PC-3 (cell line): ENCODE results near the gene CDK5. TPM values are rescaled to one million over a fixed set of nuclear protein-coding genes. Genes with fewer than 3 reads are reported as not detected.

Experiments
- ATAC-seq: fragments of 200-7000 bp; cut with Tn5 transposase; 2 replicates; pipeline ENCODE4 v1.9.1; 2020; ENCODE audit warnings: mild to moderate bottlenecking, moderate library complexity
- BruUV-seq: library from RNA; stranded (reverse); fragments of 400-500 nt; replicated peaks from 2 replicates; lab custom pipeline; 2021; lab: Mats Ljungman, UMichigan
- CTCF ChIA-PET: fragments of 300-600 bp; sonication (Branson Sonifier 250); formaldehyde crosslinking; loops from one replicate; lab custom pipeline; 2022; ENCODE audit warnings: antibody characterized with exemption; lab: Charles Lee
- POLR2A ChIA-PET: fragments of 300-600 bp; sonication (Branson Sonifier 250); formaldehyde crosslinking; loops from one replicate; lab custom pipeline; 2022; ENCODE audit warnings: antibody characterized with exemption; ENCODE audit not compliant: unreplicated experiment; lab: Charles Lee
- DNase-seq: peaks from one replicate; pipeline ENCODE4 v3.0.0-alpha.2; 2015
- H2AFZ ChIP-seq: fragments of 300-600 bp; sonication (generic); 2 replicates; pipeline ENCODE4 v1.6.0; 2016; ENCODE audit warnings: antibody characterized with exemption, low read length
- H3F3A ChIP-seq: fragments of 300-600 bp; sonication (generic); one replicate; pipeline ENCODE4 v1.6.0; 2017; ENCODE audit warnings: antibody characterized with exemption, low read length, control low read depth, mild to moderate bottlenecking; ENCODE audit not compliant: unreplicated experiment
- H3K27ac ChIP-seq: fragments of 300-600 bp; sonication (generic); 2 replicates; pipeline ENCODE4 v1.5.1; 2016; ENCODE audit warnings: mild to moderate bottlenecking, low read length
- H3K27me3 ChIP-seq: fragments of 300-600 bp; sonication (generic); 2 replicates; pipeline ENCODE4 v1.6.1; 2016; ENCODE audit warnings: low read length, mixed read lengths
- H3K36me3 ChIP-seq: fragments of 300-600 bp; sonication (generic); 2 replicates; pipeline ENCODE4 v1.6.1; 2016; ENCODE audit warnings: low read depth, mixed run types, low read length, mixed read lengths
- H3K4me1 ChIP-seq: fragments of 300-600 bp; sonication (generic); 2 replicates; pipeline ENCODE4 v1.5.1; 2016; ENCODE audit warnings: low read length; ENCODE audit not compliant: insufficient read depth
- H3K4me2 ChIP-seq: fragments of 300-600 bp; sonication (generic); 2 replicates; pipeline ENCODE4 v1.6.0; 2016; ENCODE audit warnings: low read length
- H3K4me3 ChIP-seq: fragments of 300-600 bp; sonication (generic); 2 replicates; pipeline ENCODE4 v1.5.1; 2016; ENCODE audit warnings: mild to moderate bottlenecking, low read length, mixed read lengths
- H3K79me2 ChIP-seq: fragments of 300-600 bp; sonication (generic); 2 replicates; pipeline ENCODE4 v1.6.1; 2017; ENCODE audit warnings: low read length, mixed read lengths
- H3K9ac ChIP-seq: fragments of 300-600 bp; sonication (generic); 2 replicates; pipeline ENCODE4 v1.6.0; 2016; ENCODE audit warnings: mild to moderate bottlenecking, low read length
- H3K9me2 ChIP-seq: fragments of 300-600 bp; sonication (generic); replicated peaks from 2 replicates; pipeline ENCODE4 v1.6.1; 2016; ENCODE audit warnings: mixed run types, low read length, mixed read lengths
- H3K9me3 ChIP-seq: fragments of 300-600 bp; sonication (generic); 2 replicates; pipeline ENCODE4 v1.6.1; 2016; ENCODE audit warnings: low read length, mixed read lengths
- H4K20me1 ChIP-seq: fragments of 300-600 bp; sonication (generic); 2 replicates; pipeline ENCODE4 v1.6.1; 2016; ENCODE audit warnings: low read length, mixed read lengths
- CTCF ChIP-seq: fragments of 300-600 bp; sonication (generic); conservative IDR thresholded peaks from 2 replicates; pipeline ENCODE4 v1.5.1; 2017; ENCODE audit warnings: antibody characterized with exemption, low read depth, mild to moderate bottlenecking, low read length
- EZH2 ChIP-seq: fragments of 300-600 bp; sonication (generic); IDR thresholded peaks from one replicate; pipeline ENCODE4 v1.6.1; 2017; ENCODE audit warnings: antibody characterized with exemption, mild to moderate bottlenecking, low read length; ENCODE audit not compliant: unreplicated experiment
- EZH2phosphoT487 ChIP-seq: fragments of 300-600 bp; sonication (generic); IDR thresholded peaks from 2 replicates; pipeline ENCODE4 v1.6.1; 2018; ENCODE audit warnings: mild to moderate bottlenecking, antibody characterized with exemption, low read length, borderline replicate concordance
- intact Hi-C: fragments of 100-400 bp; cut with micrococcal nuclease; formaldehyde crosslinking; loops from 2 replicates; pipeline ENCODE4 v1.9.0; 2023
- total RNA-seq: library from RNA; depleted of rRNA; stranded (reverse); fragments of >200 nt; gene quantifications from 2 replicates; pipeline ENCODE4 v1.2.3, GENCODE V29; 2014

Gene CDK5
- total RNA-seq, 1 experiment from 2014 or later, result 40.1 TPM

GRCh38 chr7:151074817-151075661, 17.3 kb upstream of the CDK5 start:
- H3K9ac ChIP-seq, result no peak overlapping the region
- no peaks in the 10 kb centered on the region for H4K20me1 ChIP-seq
- no peaks in the 10 kb centered on the region for H3K9me2 ChIP-seq
- no peak for DNase-seq
- ATAC-seq, result no peak
- H3K4me3 ChIP-seq, result no peak overlapping the region
- CTCF ChIA-PET, result no interaction called here
- H3K27me3 ChIP-seq, result no peaks in the 10 kb centered on the region
- TF ChIP-seq EZH2phosphoT487, result no peak
- no peak for TF ChIP-seq EZH2
- TF ChIP-seq CTCF, result no peak
- intact Hi-C loops, result loop anchor here (5.0 kb wide), 1 partner anchor 37 kb away; no protein-coding TSS in a partner anchor
- peaks cover 9% of the 10 kb centered on the region for H3K4me1 ChIP-seq
- H3K27ac ChIP-seq, result no peak overlapping the region
- peaks cover 13% of the 10 kb centered on the region for H3K36me3 ChIP-seq
- no peaks in the 10 kb centered on the region for H3F3A ChIP-seq
- no peak overlapping the region for H3K4me2 ChIP-seq
- peaks cover 19% of the 10 kb centered on the region for H3K79me2 ChIP-seq
- POLR2A ChIA-PET, result no interaction called here
- no TSS peak for BruUV-seq
- no peak overlapping the region for H2AFZ ChIP-seq
- H3K9me3 ChIP-seq, result no peaks in the 10 kb centered on the region

DNA sequence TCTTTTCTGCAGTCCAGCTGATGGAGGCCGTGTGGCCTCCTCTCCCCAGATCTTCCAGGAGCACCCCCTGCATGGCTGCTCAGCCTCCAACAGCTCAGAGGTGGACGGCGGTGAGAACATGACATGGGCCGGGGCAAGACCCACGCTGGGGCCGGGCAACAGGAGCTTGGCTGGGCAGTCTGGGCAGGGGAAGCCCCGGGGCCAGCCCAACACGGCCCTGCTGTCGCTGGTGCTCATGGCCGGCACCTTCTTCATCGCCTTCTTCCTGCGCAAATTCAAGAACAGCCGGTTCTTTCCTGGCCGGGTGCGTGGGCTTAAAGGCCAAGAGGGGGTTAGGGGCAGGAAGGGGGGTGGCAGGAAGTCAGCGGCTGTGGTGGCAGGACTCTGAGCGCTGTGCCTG, 16.3 kb upstream of the CDK5 start:
- H3K27ac ChIP-seq, result no peak overlapping the region
- POLR2A ChIA-PET, result no interaction called here
- H3F3A ChIP-seq, result no peaks in the 10 kb centered on the region
- no peak for ATAC-seq
- CTCF ChIA-PET, result interaction anchor here (0.6 kb wide), 1 partner anchor 13 kb away, joined by 6 read pairs; no protein-coding TSS in a partner anchor
- no peak overlapping the region for H3K4me2 ChIP-seq
- no peak overlapping the region for H3K4me3 ChIP-seq
- no peak for DNase-seq
- no peak overlapping the region for H2AFZ ChIP-seq
- no peaks in the 10 kb centered on the region for H4K20me1 ChIP-seq
- peaks cover 1% of the 10 kb centered on the region; the same call in 1 of the 2 replicates for H3K4me1 ChIP-seq
- peaks cover 9% of the 10 kb centered on the region for H3K79me2 ChIP-seq
- no peak overlapping the region for H3K9ac ChIP-seq
- peaks cover 13% of the 10 kb centered on the region for H3K36me3 ChIP-seq
- BruUV-seq, result no TSS peak
- no peaks in the 10 kb centered on the region for H3K9me2 ChIP-seq
- no peaks in the 10 kb centered on the region for H3K9me3 ChIP-seq
- TF ChIP-seq EZH2 (no peak), CTCF (no peak), EZH2phosphoT487 (no peak)
- H3K27me3 ChIP-seq, result no peaks in the 10 kb centered on the region
- intact Hi-C loops, result no loop called here
